Activated effector memory CD4-positive, alpha-beta T cell treated with anti-CD3 and anti-CD28 coated beads, Interleukin-2, amount 50 U/mL, for 16 hours (primary cell): ENCODE results near the gene AKNA.
"Not testable (repeated sequence)": the region's sequence is repeated elsewhere in the genome, so short reads cannot be mapped to it uniquely, and the experiment has no call there.

Experiments used
- DNase-seq: peaks from one replicate; pipeline ENCODE4 v3.0.0-alpha.2; 2020

AKNA gene

DNA sequence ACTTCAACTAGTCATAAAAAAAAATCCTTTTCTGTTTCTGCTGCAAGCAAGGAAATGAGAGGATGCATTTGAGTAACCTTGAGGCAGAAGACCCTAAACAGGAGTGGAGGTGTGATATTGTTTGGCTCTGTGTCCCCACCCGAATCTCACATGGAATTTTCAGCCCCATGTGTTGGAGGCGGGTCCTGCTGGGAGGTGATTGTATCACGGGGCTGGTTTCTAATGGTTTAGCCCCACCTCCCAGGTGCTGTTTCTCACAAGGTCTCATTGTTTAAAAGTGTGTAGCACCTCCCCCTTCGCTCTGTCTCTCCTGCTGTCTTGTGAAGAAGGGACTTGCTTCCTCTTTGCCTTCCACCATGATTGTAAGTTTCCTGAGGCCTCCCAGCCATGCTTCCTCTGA, 54.1 kb downstream of the AKNA start:
- not testable (repeated sequence) for DNase-seq

GRCh38 chr9:114332474-114333040, 55.2 kb downstream of the AKNA start:
- DNase-seq, result not testable (repeated sequence)

- not testable (repeated sequence) for DNase-seq
These were observed 56.3 kb downstream of the AKNA start for GRCh38 chr9:114331229-114332195.

GRCh38 chr9:114330636-114331035, 57.1 kb downstream of the AKNA start:
- DNase-seq, result no peak

GRCh38 chr9:114329625-114330022, 58.2 kb downstream of the AKNA start, which contains the start of gene ORM2:
Gene ORM2, plus strand, starts transcription at chr9:114329869. Its CDS starts 36 bp downstream, at chr9:114329905.
- DNase-seq, result not testable (repeated sequence)

DNA sequence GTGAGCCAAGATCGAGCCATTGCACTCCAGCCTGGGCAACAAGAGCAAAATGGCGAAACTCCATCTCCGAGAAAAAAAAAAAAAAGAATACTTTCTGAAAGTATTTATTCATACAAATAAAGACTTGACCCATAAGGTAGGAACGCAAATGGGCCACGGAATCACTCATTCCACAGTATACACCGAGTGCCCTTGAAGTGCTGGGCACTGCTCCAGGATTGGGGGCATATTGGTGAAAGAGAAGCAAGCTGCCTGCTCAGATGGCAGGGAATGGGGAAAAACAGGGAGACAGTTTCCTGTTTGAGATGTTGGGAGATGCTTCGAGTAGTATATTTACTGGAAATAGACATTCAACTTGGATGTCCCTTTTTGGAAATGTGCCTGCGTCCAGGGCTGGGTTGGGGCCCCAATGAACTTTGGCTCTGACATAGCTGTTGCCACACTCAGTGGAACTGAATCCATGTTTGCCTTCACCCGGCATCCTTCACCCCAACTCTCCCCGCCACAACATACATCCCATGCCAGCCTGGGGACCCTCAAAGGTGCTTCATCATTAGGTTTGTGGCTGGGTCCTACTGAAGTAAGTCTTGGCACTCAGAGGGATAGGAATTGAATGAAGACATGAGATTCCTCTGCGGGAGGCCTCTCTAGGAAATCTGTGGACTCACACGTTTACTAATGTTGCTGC, 58.7 kb downstream of the AKNA start:
- not testable (repeated sequence) for DNase-seq

DNA sequence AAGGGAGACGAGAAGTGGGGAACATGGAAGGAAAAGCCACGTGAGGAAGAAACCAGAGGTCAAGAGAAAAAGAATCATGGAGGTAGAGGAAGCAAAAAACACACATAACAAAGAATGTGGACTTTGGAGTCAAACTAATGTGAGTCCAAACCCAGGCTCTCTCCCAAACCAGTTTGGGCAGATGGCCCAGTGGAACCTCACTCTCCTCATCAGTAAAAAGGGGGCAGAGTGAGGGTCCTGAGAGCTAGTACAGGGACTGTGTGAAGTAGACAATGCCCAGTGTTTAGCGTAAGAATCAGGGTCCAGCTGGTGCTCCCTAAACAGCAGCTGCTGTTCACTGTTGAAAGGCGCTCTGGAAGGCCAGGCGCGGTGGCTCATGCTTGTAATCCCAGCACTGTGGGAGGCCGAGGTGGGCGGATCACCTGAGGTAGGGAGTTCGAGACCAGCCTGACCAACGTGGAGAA, 59.4 kb downstream of the AKNA start:
- not testable (repeated sequence) for DNase-seq

- no peak for DNase-seq
These were observed 60.0 kb downstream of the AKNA start for GRCh38 chr9:114327749-114328148.

DNA sequence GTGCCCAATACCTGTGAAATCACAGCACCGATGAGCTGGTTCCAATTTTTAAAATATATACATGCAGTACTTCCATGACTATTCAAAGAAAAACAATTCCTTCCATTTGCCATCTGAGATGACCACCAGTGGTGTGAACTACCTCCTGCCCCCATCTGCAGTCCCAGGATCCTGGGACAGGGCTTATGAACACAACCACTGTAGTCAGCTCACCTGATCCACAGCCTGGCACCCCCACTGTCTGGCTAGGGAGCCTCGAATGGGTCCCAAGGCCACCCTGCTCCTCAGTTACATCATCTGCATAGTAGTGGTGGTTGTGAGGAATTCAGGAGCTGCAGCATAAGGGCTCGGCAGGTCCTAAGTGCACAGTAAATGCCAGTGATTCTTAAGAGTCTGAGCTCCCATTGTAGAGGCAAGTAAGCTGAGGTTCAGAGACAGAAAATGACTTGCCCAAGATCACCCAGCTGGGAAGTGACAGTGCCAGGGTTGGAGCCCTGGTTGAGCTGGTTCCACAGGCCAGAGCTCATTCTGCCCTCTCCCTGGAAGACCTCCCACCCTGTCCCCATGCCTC, 62.0 kb downstream of the AKNA start:
- not testable (repeated sequence) for DNase-seq

- not testable (repeated sequence) for DNase-seq
These were observed 62.8 kb downstream of the AKNA start for GRCh38 chr9:114324965-114325364.

DNA sequence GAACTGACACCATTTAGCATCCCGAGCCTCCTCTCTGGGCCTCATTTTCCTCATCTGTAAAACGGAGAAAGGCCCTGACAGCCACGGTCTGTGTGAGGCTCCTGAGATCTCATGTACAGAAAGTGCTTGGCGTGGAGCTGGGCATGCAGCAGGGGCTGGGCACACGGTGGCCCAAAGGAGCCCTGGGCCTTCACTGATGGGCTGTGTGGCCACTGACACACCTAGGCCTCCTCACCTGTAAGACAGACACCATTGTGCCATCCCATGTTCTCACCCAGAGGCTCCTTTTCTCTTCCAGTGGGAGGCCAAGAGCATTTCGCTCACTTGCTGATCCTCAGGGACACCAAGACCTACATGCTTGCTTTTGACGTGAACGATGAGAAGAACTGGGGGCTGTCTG, 63.3 kb downstream of the AKNA start:
- no peak for DNase-seq

DNA sequence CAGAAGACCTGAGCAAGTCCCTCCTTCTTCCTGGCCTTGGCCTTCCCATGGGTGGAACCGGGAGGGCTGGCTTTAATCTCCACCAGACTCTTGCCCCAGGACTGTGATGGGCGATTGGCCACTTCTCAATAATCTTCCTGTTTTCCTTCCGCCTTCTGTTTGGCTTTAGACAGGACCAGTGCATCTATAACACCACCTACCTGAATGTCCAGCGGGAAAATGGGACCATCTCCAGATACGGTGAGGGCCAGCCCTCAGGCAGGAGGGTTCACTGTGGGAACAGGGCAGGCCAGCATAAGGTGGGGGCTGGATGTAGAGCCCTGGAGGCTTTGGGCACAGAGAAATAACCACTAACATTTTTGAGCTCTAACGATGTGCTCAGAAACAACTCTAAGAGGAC, 63.9 kb downstream of the AKNA start:
- DNase-seq, result not testable (repeated sequence)

DNA sequence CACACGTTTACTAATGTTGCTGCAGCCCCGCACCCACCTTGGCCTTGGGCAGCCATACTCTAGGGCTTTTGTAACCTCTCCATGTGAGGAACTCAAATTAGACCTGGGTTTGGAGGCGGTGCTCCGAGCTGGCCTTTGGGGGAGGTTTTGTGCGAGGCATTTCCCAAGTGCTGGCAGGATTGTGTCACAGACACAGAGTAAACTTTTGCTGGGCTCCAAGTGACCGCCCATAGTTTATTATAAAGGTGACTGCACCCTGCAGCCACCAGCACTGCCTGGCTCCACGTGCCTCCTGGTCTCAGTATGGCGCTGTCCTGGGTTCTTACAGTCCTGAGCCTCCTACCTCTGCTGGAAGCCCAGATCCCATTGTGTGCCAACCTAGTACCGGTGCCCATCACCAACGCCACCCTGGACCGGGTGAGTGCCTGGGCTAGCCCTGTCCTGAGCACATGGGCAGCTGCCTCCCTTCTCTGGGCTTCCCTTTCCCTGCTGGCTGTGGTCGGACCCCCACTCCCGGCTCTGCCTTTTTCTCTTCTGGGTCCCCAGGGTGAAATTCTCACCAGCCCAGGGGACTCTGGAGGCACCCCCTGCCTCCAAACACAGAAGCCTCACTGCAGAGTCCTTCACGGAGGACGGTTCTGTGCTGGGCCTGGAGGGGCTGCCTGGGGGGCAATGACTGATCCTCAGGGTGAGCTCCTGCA, 64.8 kb downstream of the AKNA start, which contains the start of gene ORM1:
TSS of gene ORM1 (plus strand) at position 268 of the 701 bp plus-strand sequence. CDS start at position 304, 36 bp downstream.
- not testable (repeated sequence) for DNase-seq

- DNase-seq, result not testable (repeated sequence)
These were observed 65.5 kb downstream of the AKNA start for GRCh38 chr9:114322160-114322818.

DNA sequence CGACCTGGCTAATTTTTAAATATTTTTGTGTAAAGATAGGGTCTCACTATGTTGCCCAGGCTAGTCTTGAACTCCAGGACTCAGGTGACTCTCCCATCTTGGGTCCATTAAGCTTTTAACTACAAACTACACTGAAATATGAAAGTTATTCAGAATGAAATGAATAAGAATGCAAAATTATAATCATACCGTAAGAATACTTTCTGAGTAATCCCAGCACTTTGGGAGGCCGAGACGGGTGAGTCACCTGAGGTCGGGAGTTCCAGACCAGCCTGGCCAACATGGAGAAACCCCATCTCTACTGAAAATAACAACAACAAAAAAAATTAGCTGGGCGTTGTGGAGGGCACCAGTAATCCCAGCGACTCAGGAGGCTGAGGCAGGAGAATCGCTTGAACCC, 66.0 kb downstream of the AKNA start:
- no peak for DNase-seq

GRCh38 chr9:114320710-114321109, 67.1 kb downstream of the AKNA start:
- peak; percentile 6 for DNase-seq

DNA sequence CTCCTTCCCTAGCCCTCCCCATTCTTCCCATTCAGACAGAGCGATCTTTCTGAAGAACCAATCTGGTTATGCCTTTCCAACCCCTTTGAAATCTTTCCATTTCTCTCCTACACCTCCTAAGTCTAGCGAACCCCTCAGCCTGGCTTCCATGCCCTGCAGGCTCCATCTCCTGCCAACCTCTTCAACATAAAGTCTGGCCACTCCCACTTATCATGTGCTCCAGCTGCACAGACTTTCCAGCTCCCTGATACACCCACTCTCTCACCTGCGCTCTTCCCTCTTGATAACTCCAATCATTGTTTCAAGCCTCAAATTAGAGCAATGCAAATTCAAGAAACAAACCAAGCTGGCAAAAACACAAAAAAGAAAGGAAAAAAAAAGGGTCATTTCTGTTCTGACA, 68.6 kb downstream of the AKNA start:
- peak; percentile 4 for DNase-seq

- DNase-seq, result peak; percentile 25
These were observed 69.4 kb downstream of the AKNA start for GRCh38 chr9:114318416-114318815.

DNA sequence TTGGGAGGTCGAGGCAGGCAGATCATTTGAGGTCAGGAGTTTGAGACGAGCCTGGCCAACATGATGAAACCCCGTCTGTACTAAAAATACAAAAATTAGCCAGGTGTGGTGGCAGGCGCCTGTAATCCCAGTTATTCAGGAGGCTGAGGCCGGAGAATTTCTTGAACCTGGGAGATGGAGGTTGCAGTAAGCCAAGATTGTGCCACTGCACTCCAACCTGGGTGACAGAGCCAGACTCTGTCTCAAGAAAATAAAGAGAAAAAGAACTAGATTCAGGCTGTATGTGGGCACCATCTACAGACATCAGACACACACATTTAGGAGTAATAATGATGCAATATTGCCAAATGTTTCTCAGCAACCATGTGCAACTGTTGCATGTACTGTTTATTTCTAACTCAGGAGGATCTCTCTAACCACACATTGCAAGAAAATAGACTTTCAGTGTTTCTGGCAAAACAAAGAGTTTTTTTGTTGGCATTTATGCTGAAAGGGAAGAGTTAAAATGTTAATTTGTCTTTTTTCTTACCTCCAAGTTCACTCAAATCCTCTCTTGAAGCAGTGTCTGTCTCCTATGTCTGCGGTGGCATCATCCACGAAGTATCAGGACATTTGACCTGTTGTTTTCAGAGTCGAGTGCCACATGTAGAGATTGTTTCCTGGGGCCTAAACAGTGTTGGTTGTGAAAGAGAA, 70.0 kb downstream of the AKNA start:
- DNase-seq, result peak; percentile 8

DNA sequence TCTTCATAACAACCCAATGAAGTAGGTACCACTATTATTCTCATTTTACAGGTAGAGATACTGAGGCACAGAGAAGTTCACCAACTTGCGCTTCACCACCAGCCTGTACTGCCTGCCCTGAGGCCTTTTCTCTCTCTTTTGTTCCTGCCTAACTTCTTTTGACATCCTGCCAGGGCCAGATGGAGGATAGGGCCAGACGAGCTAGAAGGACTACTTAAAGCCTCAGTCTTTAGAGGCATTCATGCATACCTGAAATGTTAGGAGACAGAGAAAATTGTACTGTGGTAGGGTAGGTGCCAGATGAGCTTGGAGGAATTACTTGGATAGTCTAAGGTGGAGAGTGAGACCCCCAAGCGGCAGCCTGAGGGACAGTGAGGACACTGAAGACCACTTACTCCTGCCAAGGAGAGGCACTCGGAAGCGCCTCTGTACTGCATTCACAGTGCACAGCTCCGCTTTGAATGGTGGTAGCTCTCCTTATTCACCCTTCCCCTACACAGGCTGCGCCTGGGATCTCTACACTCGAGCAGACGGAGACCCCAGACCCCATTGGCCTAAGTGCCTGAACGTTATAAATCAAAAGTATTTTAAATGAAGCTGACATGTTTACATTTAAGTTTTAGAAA, 71.1 kb downstream of the AKNA start:
- peak; percentile 53 for DNase-seq
